ENCODE data around the gene DMD. TPM values are rescaled to one million over a fixed set of nuclear protein-coding genes. Genes with fewer than 3 reads are reported as not detected.

Gene DMD
- total and polyA plus RNA-seq, 2 of the 13 experiments (the other 11 are each of a cell fraction or from before 2014, with no cell fraction given) = 17.6 to 25.9 TPM

DNA sequence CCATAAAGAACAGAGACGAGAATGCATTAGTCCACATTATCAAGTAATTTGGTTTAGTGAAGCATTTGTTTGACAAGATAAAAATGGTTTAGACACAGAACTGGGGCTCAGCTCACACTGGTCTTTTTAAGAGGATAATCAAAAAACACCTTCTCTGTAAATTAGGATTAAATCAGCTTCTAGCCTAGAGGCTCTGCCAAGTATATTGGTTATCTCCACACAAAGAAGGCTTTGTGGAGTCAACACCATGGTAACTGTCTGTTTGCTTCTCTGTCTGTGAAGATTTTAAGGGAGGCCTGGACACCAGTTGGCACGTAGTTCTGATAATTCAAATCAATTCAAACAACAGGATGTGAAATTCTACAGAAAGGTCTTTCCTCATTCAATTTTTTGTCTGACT is 687.0 kb downstream of the DMD start:
- H3K9ac ChIP-seq (ENCODE audit: insufficient read depth, low read depth, low read length) = no peak overlapping the region
- CTCF ChIA-PET (ENCODE audit: low intra/inter-chr PET ratio, low total read pairs) = no interaction called here
- POLR2A ChIA-PET = no interaction called here
- H4K20me1 ChIP-seq (ENCODE audit: insufficient read depth, low read length) = no peaks in the 10 kb centered on the region
- no peak overlapping the region for H2AFZ ChIP-seq (ENCODE audit: low read length)
- intact Hi-C loops (cut with micrococcal nuclease; ENCODE audit: unreplicated experiment) (no loop called here), in situ Hi-C loops (cut with HindIII; ENCODE audit: extremely low pct_ligation_motif_present, low pct_unique_long_range_greater_than_20kb) (no loop called here)
- H3K79me2 ChIP-seq (ENCODE audit: insufficient read depth, low read length) = no peaks in the 10 kb centered on the region
- 15% methylated on average over 2 of the region's 2 CpGs for WGBS (ENCODE audit: low lambda C conversion rate)
- H3K27ac ChIP-seq (ENCODE audit: extremely low read length, insufficient read depth, low read length) = no peak overlapping the region
- no peak overlapping the region for H3K4me2 ChIP-seq (ENCODE audit: low read depth, low read length)
- TF ChIP-seq ETV6 (CRISPR knock-in tag; conservative IDR thresholded peaks at IDR 0.05) = no peak
- no peak for TF ChIP-seq AGO1 (IDR thresholded peaks at IDR 0.05; ENCODE audit: low read depth, low read length, poor library complexity, severe bottlenecking)
- TF ChIP-seq SALL1 (CRISPR knock-in tag; IDR thresholded peaks at IDR 0.05) = no peak
- no peak for TF ChIP-seq SOX13 (IDR thresholded peaks at IDR 0.05)
- no peak for TF ChIP-seq SOX13 (CRISPR knock-in tag; conservative IDR thresholded peaks at IDR 0.05 in 1 of 2, IDR thresholded peaks at IDR 0.05 in 1 of 2)
- TF ChIP-seq FOXO1 (CRISPR knock-in tag; IDR thresholded peaks at IDR 0.05) = no peak
- TF ChIP-seq FOXA1 (IDR thresholded peaks at IDR 0.05) = no peak
- TF ChIP-seq FOXA1 (CRISPR knock-in tag; IDR thresholded peaks at IDR 0.05) = no peak
- no peak for TF ChIP-seq HMG20B (CRISPR knock-in tag; conservative IDR thresholded peaks at IDR 0.05)
- TF ChIP-seq, protein P1, sequence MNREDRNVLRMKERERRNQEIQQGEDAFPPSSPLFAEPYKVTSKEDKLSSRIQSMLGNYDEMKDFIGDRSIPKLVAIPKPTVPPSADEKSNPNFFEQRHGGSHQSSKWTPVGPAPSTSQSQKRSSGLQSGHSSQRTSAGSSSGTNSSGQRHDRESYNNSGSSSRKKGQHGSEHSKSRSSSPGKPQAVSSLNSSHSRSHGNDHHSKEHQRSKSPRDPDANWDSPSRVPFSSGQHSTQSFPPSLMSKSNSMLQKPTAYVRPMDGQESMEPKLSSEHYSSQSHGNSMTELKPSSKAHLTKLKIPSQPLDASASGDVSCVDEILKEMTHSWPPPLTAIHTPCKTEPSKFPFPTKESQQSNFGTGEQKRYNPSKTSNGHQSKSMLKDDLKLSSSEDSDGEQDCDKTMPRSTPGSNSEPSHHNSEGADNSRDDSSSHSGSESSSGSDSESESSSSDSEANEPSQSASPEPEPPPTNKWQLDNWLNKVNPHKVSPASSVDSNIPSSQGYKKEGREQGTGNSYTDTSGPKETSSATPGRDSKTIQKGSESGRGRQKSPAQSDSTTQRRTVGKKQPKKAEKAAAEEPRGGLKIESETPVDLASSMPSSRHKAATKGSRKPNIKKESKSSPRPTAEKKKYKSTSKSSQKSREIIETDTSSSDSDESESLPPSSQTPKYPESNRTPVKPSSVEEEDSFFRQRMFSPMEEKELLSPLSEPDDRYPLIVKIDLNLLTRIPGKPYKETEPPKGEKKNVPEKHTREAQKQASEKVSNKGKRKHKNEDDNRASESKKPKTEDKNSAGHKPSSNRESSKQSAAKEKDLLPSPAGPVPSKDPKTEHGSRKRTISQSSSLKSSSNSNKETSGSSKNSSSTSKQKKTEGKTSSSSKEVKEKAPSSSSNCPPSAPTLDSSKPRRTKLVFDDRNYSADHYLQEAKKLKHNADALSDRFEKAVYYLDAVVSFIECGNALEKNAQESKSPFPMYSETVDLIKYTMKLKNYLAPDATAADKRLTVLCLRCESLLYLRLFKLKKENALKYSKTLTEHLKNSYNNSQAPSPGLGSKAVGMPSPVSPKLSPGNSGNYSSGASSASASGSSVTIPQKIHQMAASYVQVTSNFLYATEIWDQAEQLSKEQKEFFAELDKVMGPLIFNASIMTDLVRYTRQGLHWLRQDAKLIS (CRISPR knock-in tag; IDR thresholded peaks at IDR 0.05) = no peak
- no peak for TF ChIP-seq EZH2 (conservative IDR thresholded peaks at IDR 0.05; ENCODE audit: low read depth, low read length)
- no peak for TF ChIP-seq SMARCC2 (IDR thresholded peaks at IDR 0.05)
- no peak for TF ChIP-seq ZNF251 (CRISPR knock-in tag; IDR thresholded peaks at IDR 0.05)
- no peak for TF ChIP-seq ZNF570 (CRISPR knock-in tag; IDR thresholded peaks at IDR 0.05; ENCODE audit: borderline replicate concordance)
- no peak for TF ChIP-seq POGZ (CRISPR knock-in tag; IDR thresholded peaks at IDR 0.05)
- TF ChIP-seq SALL2 (CRISPR knock-in tag; IDR thresholded peaks at IDR 0.05) = no peak
- no peak for TF ChIP-seq ZFP36L1 (CRISPR knock-in tag; IDR thresholded peaks at IDR 0.05)
- TF ChIP-seq ZFAT (CRISPR knock-in tag; conservative IDR thresholded peaks at IDR 0.05) = no peak
- no peak for TF ChIP-seq CHCHD3 (CRISPR knock-in tag; IDR thresholded peaks at IDR 0.05)
- TF ChIP-seq HES4 (CRISPR knock-in tag; IDR thresholded peaks at IDR 0.05; ENCODE audit: borderline replicate concordance) = no peak
- no peak for TF ChIP-seq RFXANK (CRISPR knock-in tag; IDR thresholded peaks at IDR 0.05)
- no peak for TF ChIP-seq SMAD9 (CRISPR knock-in tag; IDR thresholded peaks at IDR 0.05)
- no TSS peak for BruUV-seq (replicated peaks)
- H3K36me3 ChIP-seq (replicated peaks in 1 of 2; ENCODE audit: control insufficient read depth in 1 of 2, insufficient read depth in 2 of 2, low read length in 2 of 2) = no peaks in the 10 kb centered on the region
- ATAC-seq (no peak), FAIRE-seq (no peak), DNase-seq (ENCODE audit: low spot score) (no peak)
- no peak overlapping the region for H3K4me3 ChIP-seq (replicated peaks in 1 of 3; ENCODE audit: insufficient read depth in 1 of 3, low read depth in 2 of 3, low read length in 3 of 3)
- no peaks in the 10 kb centered on the region for H3K9me3 ChIP-seq (ENCODE audit: low read length)
- no peaks in the 10 kb centered on the region for H3K4me1 ChIP-seq (ENCODE audit: insufficient read depth, low read length)
- no peaks in the 10 kb centered on the region for H3K27me3 ChIP-seq (ENCODE audit: control insufficient read depth in 1 of 2, insufficient read depth in 2 of 2, low read length in 2 of 2)

Measured in HepG2 (cell line).